GM18508 (cell line): Measurements from ENCODE around the gene MUC12.
"Not testable (repeated sequence)": the region's sequence is repeated elsewhere in the genome, so short reads cannot be mapped to it uniquely, and the experiment has no call there.

ENCODE experiments used
- ATAC-seq: cut with Tn5 transposase; IDR thresholded peaks from one replicate; pipeline ENCODE4 v1.9.1; 2021; ENCODE audit warnings: moderate number of reproducible peaks; ENCODE audit not compliant: insufficient read depth, unreplicated experiment

MUC12 gene

DNA sequence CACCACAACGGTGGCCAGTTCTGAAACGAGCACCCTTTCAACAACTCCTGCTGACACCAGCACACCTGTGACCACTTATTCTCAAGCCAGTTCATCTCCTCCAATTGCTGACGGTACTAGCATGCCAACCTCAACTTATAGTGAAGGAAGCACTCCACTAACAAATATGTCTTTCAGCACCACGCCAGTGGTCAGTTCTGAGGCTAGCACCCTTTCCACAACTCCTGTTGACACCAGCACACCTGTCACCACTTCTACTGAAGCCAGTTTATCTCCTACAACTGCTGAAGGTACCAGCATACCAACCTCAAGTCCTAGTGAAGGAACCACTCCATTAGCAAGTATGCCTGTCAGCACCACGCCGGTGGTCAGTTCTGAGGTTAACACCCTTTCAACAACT, 71.9 kb downstream of the MUC12 start:
- ATAC-seq = not testable (repeated sequence)

DNA sequence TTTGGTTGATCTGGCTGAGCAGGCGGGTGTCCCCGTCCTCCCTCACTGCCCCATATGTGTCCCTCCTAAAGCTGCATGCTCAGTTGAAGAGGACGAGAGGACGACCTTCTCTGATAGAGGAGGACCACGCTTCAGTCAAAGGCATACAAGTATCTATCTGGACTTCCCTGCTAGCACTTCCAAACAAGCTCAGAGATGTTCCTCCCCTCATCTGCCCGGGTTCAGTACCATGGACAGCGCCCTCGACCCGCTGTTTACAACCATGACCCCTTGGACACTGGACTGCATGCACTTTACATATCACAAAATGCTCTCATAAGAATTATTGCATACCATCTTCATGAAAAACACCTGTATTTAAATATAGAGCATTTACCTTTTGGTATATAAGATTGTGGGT, 89.0 kb downstream of the MUC12 start:
- no peak for ATAC-seq

DNA sequence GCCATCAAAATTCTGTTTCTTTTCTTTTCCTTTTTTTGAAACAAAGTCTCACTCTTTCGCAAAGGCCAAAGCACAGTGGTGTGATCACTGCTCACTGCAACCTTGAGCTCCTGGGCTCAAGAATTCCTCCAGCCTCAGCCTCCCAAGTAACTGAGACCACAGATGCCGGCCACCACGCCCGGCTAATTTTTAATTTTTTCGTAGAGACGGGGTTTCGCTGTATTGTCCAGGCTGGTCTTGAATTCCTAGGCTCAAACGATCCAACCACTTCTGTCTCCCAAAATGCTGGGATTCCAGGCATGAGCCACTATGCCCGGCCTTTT, 90.2 kb downstream of the MUC12 start:
- no peak for ATAC-seq

DNA sequence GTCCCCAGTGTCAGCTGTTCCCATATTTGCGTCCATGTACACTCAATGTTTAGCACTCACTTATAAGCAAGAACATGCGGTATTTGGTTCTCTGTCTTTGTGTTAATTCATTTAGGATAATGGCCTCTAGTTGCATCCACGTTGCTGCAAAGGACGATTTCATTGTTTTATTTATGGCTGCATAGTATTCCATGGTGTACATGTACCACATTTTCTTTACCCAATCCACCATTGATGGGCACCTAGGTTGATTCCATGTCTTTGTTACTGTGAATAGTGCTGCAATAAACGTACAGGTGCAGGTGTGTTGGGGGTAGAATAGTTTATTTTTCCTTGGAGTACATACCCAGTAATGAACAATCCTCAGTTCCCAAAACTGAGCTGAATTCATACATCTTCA, 91.6 kb downstream of the MUC12 start:
- ATAC-seq = no peak

DNA sequence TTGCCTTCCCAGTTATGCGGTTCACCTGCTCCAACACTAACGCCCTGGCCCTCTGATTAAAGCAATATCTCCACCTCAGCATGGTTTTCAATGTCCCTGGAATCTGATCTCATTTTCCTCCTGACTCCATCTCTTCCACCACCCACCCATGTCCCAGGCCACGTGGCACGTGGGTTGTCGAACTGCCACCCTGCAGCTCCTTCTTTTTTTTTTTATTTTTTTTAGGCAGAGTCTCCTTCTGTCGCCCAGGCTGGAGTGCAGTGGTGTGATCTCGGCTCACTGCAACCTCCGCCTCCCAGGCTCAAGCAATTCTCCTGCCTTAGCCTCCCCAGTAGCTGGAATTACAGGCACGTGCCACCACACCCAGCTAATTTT, 94.8 kb downstream of the MUC12 start:
- ATAC-seq = not testable (repeated sequence)

DNA sequence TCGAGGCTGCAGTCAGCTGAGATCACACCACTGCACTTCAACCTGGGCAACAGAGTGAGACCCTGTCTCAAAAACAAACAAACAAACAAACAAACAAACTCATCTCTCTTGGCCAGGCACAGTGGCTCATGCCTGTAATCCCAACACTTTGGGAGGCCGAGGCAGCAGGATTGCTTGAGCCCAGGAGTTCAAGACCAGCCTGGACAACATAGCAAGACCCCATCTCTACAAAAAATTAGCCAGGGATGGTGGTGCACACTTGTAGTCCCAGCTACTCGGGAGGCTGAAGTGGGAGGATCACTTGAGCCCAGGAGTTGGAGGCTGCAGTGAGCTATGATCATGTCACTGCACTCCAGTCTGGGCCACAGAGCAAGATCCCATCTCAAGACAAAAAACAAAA, 95.8 kb downstream of the MUC12 start:
- ATAC-seq = not testable (repeated sequence)

DNA sequence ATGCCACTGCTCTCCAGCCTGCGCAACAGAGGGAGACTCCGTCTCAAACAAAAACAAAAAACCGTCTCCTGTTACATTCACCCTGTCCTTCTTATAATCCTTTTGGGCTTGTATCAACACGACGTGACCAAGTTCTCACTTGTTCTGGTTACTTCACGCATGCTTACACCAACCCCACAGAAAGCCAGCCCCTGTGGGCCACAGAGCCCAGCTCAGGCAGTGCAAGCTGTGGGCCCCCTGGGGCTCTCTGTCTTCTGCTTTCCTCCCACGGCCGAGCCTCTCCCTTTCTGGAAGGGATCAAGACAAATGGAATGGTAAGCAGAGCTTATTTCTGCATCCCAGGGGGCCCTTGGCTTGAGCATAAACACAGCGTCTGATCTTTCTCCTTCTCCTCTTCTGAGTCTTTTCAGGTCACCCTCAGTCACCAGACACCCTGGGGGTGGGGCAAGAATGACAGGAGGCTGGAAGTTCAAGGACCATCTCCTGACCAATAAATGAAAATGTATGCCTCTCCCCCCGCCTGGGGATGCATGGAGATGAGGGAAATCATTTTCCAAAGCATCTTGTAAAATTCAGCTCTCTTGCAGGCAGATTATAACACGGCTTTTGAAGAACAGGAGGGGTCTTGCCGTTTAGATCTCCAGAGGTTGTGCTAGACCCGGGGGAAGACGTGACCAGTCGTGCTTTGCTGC, 96.9 kb downstream of the MUC12 start:
- no peak for ATAC-seq

DNA sequence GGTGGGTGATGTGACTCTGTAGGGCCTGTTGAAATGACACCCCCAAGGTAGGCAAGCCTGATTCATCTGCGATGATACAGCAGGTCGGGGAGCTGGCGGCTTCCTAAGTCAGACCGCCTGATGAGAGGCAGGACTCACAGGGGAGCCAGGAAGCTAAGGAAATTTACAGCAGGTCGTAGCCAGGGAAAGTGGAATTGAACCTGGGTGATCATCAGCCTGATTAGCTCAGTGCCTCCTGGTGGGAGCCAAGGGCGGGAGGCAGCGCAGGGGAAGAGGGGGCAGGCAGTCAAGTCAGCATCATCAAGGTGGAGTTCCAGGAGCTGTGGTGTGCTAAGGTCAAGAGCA, 97.4 kb downstream of the MUC12 start:
- ATAC-seq = no peak

DNA sequence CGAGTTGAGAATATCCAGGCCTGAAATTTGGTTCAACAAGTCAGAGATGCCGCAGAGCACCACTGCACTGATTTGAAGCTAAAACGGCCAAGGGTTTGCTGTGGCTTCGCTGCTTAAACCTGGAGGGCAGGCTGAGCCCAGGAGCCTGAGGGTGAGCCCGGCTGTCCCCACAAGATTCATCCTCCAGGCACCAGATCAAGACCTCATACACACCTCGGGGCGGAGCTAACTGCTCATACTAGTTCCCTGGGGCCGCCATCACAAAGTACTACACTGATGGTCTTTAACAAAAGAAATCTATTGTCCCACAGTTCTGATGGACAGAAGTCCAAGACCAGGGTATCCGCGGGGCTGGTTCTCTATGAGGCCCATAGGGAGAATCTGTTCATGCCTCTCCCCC, 99.0 kb downstream of the MUC12 start:
- no peak for ATAC-seq
